GM19238 (cell line): ENCODE results near the gene LENEP.

Experiments used
- DNase-seq: peaks from one replicate; pipeline ENCODE4 v3.0.0; 2011; ENCODE audit warnings: low spot score; ENCODE audit not compliant: insufficient read length

LENEP gene

DNA sequence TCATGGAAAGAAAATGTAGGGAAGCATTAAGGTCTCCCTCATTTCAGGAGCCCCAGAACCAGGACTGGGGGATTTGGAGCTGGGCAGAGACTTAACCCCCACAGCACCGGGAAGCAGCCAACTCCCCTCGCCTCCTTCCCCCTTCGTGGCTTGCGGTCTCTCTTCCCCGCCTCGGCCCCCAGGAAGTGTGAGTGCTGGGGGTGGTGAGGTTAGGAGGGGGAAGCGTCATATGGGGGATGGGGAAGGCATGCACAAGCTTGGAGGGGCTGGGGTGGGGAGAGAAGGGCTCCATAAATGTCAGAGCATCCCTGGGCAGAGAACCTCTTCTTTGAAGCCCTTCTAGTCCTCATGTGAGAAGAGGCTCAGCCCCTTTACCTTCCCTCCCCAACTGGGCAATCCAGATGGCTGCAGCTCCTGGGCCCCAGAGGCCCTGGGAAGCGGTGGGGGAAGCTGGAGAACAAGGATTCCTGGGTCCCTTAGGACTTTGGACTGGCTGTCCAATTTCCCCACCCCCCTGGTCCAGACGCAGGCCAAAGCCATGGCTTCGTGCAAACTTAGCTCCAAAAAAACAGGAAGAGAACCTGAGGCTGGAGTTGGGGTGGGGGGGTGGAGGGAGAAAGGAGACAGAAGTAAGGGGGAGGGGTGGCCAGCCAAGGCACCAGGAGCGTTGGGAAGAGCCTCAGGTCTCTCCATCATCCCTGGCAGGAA lies 17.0 kb downstream of the LENEP start:
- DNase-seq: no peak

DNA sequence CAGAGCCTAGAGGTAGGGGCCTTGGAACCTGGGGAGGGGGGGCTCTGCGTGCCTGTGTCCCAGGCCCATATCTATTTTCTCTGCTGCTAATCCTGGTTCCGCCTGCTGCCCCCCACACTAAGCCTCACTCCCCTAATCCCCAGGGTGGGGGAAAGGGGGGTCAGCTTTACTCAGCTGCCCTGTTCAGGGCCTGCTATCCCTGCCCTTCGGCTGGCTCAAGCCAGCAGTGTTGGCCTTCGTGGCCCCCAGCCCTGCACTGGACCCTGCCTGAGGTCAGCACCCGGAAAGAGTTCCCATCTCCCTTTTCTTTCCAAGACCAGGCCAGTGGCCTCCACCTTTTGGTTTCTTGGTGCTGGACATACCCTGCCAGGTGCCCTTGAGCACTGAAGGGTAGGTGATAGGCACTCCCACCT lies 17.6 kb downstream of the LENEP start:
- no peak for DNase-seq

- DNase-seq: no peak
Measured at GRCh38 chr1:155011437-155012025, 18.1 kb downstream of the LENEP start.

DNA sequence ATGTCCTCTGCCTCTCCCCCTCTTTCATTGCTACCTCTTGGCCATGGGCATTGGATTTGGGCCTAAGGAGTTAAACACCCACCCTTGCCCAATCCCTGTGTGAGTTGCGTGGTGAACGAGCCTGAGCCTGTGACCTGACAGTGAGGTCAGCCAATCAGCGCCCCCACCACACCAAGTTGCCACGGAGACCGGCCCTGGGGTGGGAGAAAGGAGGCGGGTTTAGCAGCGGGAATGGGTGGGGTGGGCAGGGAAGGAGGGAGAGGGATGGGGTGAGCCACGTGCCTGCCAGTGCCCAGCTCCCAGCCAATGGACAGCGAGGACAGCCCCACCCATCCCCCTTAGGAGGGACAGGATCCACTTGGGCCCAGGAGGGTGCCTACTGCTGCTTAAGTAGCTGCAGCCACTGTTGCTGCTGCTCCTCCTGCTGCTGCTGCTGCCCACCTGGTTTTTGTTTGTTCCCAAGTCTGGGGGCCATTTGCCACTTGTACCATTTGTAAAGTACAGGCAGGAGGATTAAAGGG lies 18.7 kb downstream of the LENEP start:
- DNase-seq: no peak

GRCh38 chr1:155012776-155013602 lies 19.6 kb downstream of the LENEP start:
- no peak for DNase-seq

DNA sequence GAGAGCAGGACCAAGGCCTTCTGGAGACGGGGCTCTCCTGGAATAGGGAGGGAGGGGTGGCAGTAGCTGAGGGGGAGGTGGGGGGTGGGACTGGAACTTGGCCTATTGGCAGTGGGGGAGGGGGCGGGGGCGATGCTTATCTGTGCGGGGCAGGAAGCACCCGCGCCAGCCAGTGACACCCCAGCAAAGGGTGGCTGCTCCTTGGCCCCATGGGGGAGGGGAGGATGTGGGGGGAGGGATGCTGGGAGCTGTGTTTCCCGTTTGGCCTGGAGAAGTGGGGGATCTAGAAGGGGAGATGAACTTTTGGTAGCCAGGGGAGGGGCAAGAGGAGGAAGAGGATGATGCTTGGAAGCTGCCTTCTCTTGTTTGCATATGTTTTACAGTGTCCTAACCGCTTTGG lies 20.2 kb downstream of the LENEP start:
- no peak for DNase-seq

- DNase-seq: no peak
Measured at GRCh38 chr1:155014709-155015508, 21.5 kb downstream of the LENEP start.

DNA sequence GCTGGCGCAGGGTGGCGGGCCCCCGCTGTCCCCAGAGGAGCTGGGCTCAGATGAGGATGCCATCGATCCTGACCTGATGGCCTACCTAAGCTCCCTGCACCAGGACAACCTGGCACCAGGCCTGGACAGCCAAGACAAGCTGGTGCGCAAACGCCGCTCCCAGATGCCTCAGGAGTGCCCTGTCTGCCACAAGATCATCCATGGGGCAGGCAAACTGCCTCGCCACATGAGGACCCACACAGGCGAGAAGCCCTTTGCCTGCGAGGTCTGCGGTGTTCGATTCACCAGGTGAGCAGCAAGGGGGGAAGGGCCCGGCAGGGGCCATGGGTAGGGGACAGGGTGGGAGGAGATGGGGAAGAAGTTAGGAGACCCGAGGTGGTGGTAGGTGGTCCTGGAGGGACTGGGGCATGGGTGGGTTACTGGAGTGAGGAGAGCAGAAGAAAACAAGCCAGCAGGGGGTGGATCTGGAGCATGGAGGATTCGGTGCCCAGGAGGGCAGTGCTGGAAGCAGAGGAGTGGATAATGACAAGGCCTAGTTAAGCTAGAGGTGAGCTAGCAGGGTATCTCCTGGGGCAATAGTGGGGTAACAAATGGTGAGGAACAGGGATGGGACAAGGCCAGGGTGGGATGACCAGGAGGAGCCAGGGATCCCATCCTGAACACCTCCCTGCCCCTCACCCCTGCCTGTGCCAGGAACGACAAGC lies 22.3 kb downstream of the LENEP start:
- DNase-seq: no peak

DNA sequence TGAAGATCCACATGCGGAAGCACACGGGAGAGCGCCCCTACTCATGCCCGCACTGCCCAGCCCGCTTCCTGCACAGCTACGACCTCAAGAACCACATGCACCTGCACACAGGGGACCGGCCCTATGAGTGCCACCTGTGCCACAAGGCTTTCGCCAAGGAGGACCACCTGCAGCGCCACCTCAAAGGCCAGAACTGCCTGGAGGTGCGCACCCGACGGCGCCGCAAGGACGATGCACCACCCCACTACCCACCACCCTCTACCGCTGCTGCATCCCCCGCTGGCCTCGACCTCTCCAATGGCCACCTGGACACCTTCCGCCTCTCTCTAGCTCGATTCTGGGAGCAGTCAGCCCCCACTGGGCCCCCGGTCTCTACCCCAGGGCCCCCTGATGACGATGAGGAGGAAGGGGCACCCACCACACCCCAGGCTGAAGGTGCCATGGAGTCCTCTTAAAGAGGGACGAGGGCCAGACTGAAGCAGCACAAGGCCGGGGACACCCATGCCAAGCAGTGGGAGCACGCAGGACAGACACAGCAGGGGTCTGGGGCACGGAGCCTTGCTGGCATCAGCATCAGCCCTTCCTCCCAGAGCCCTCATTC lies 22.9 kb downstream of the LENEP start:
- DNase-seq: no peak

DNA sequence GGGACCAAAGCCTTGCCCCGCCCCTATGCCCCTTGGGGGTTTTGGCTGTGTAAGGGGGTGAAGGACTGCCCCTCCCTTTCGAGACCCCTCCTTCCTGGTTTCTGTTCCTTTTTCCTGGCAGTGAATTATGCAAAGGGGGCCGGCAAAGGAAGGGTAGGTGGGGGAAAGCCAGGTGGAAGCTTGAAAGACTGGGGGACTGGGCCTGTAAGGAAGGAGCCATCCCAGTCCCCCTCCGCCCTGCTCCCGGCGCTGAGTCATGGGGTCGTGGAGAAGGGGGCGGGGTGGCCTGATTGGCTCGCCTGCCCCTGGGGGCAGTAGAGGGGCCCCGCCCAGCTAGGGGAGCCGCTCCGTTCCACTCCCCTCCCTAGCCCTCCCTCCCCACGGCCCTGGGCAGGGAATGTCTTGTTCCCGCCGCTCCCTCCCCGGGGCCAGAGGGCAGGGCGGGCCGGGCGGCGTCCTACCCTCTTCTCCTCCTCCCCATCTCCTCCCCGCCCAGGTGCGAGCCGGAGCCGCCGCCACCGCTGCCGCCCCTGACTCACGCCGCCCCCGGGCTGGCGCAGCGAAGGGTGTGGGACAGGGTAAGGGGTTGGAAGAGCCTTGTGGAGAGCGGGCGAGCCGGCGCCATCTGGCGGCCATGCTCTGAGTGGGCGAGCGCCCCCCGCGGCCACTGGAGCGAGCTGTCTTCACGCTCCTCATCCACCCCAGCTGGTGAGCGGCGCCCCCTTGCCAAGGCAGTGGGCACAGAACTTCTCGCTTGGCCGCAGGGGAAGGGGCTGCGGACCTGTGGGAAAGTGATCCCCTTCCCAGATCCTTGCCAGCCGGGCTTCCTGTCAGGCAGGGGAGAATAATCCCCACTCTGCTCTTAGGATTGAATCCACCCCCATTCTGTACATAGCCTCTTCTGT lies 23.9 kb downstream of the LENEP start:
- peak; percentile 87 for DNase-seq

DNA sequence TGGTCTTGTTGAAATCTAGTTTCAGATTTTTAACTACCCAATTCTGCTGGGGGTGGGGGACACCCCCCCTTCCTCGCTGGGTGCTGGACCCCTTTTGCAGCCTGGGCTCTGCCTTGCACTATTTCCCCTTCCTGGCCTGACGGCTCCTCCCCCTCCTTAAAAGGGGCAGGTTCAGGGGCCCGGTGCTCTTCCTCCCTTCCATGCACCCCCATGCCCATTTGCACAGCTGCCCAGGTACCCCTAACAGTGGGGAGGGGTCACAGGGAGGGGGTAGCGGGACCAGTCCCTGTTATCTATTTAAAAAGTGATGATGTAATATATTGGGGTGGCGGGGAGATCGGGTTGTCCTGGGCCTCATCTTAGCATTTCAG lies 24.5 kb downstream of the LENEP start:
- peak; percentile 64 for DNase-seq

GRCh38 chr1:155018617-155019348 lies 25.4 kb downstream of the LENEP start:
- no peak for DNase-seq

GRCh38 chr1:155019377-155020245 lies 26.2 kb downstream of the LENEP start:
- no peak for DNase-seq

- DNase-seq: no peak
Measured at GRCh38 chr1:155022136-155022926, 28.9 kb downstream of the LENEP start.

GRCh38 chr1:155022927-155023236 lies 29.5 kb downstream of the LENEP start:
- no peak for DNase-seq

GRCh38 chr1:155023627-155024026 lies 30.2 kb downstream of the LENEP start:
- DNase-seq: no peak

GRCh38 chr1:155024315-155024714 lies 30.9 kb downstream of the LENEP start:
- no peak for DNase-seq
